HEK293T (cell line): ENCODE results near the gene BMP4.
A peak's percentile ranks its signal among the peaks of the same experiment; 100 is the strongest.

ENCODE experiments used
- CTCF ChIA-PET: fragments of 350-600 bp; formaldehyde crosslinking; extraction: SDS; loops from one replicate; lab custom pipeline; 2021; ENCODE audit warnings: antibody characterized with exemption, inconsistent platforms; lab: Yijun Ruan, JAX
- POLR2A ChIA-PET: fragments of 350-600 bp; formaldehyde crosslinking; extraction: SDS; loops from one replicate; lab custom pipeline; 2020; ENCODE audit warnings: antibody characterized with exemption, inconsistent platforms; lab: Yijun Ruan, JAX
- DNase-seq: peaks from one replicate; pipeline ENCODE4 v3.0.0; 2012; ENCODE audit warnings: mixed read lengths; ENCODE audit errors: extremely low spot score
- ARNT ChIP-seq: fragments of 450-650 bp; IDR thresholded peaks from 2 replicates; pipeline ENCODE4 v1.6.1; 2017; ENCODE audit warnings: mild to moderate bottlenecking
- BHLHE40 ChIP-seq: fragments of 450-650 bp; IDR thresholded peaks from 2 replicates; pipeline ENCODE4 v1.6.1; 2016; ENCODE audit warnings: mild to moderate bottlenecking, moderate library complexity, borderline replicate concordance
- CTBP1 ChIP-seq: fragments of 450-650 bp; IDR thresholded peaks from 2 replicates; pipeline ENCODE4 v1.6.1; 2016; ENCODE audit warnings: borderline replicate concordance
- ELF4 ChIP-seq: fragments of 450-650 bp; IDR thresholded peaks from 2 replicates; pipeline ENCODE4 v1.6.1; 2017; ENCODE audit warnings: antibody characterized with exemption
- FOXA1 ChIP-seq: fragments of 450-650 bp; IDR thresholded peaks from 2 replicates; pipeline ENCODE4 v1.6.1; 2016; ENCODE audit warnings: mild to moderate bottlenecking
- FOXK2 ChIP-seq: fragments of 450-650 bp; IDR thresholded peaks from 2 replicates; pipeline ENCODE4 v1.6.1; 2016; ENCODE audit warnings: mild to moderate bottlenecking
- FOXM1 ChIP-seq: fragments of 450-650 bp; IDR thresholded peaks from 2 replicates; pipeline ENCODE4 v1.6.1; 2017; ENCODE audit warnings: mild to moderate bottlenecking, borderline replicate concordance
- HDGF ChIP-seq: fragments of 450-650 bp; IDR thresholded peaks from 2 replicates; pipeline ENCODE4 v1.6.1; 2017; ENCODE audit warnings: antibody characterized with exemption, borderline replicate concordance
- L3MBTL2 ChIP-seq: fragments of 450-650 bp; conservative IDR thresholded peaks from 2 replicates; pipeline ENCODE4 v1.6.1; 2016; ENCODE audit warnings: mild to moderate bottlenecking
- LEF1 ChIP-seq: fragments of 450-650 bp; IDR thresholded peaks from 2 replicates; pipeline ENCODE4 v1.6.1; 2017; ENCODE audit warnings: mild to moderate bottlenecking, borderline replicate concordance
- NFRKB ChIP-seq: fragments of 450-650 bp; IDR thresholded peaks from 2 replicates; pipeline ENCODE4 v1.6.1; 2016; ENCODE audit warnings: mild to moderate bottlenecking, moderate library complexity
- PKNOX1 ChIP-seq: fragments of 450-650 bp; IDR thresholded peaks from 2 replicates; pipeline ENCODE4 v1.6.1; 2016
- SP1 ChIP-seq: fragments of 450-650 bp; IDR thresholded peaks from 2 replicates; pipeline ENCODE4 v1.6.1; 2017
- SUZ12 ChIP-seq: fragments of 450-650 bp; IDR thresholded peaks from 2 replicates; pipeline ENCODE4 v1.6.1; 2016; ENCODE audit warnings: mild to moderate bottlenecking
- TARDBP ChIP-seq: fragments of 450-650 bp; IDR thresholded peaks from 2 replicates; pipeline ENCODE4 v1.6.1; 2016
- ZNF384 ChIP-seq: fragments of 450-650 bp; IDR thresholded peaks from 2 replicates; pipeline ENCODE4 v1.6.1; 2016

BMP4 gene

GRCh38 chr14:53956427-53957201, at the start of gene BMP4:
Gene BMP4 (minus strand): TSS chr14:53956825. CDS start chr14:53952222, 4,603 bp downstream.
- POLR2A ChIA-PET = interaction anchor here (1.1 kb wide), 1 partner anchor 23 kb away, joined by 3 read pairs; no protein-coding TSS in a partner anchor
- CTCF ChIA-PET = interaction anchor here (0.6 to 1.3 kb wide), 2 partner anchors 17 to 45 kb away, joined by 3 to 5 read pairs; no protein-coding TSS in a partner anchor
- no peak for TF ChIP-seq CTBP1
- no peak for TF ChIP-seq SP1
- no peak for TF ChIP-seq BHLHE40
- TF ChIP-seq PKNOX1 = no peak
- peak; percentile 36; the same call in 1 of the 2 replicates for TF ChIP-seq L3MBTL2
- DNase-seq = peak; percentile 48

- DNase-seq = no peak
- ChIA-PET CTCF (no interaction called here), POLR2A (no interaction called here)
- no peak for TF ChIP-seq CTBP1
- no peak for TF ChIP-seq ELF4
- no peak for TF ChIP-seq ARNT
- TF ChIP-seq L3MBTL2 = no peak
- no peak for TF ChIP-seq ZNF384
- TF ChIP-seq SP1 = no peak
- TF ChIP-seq BHLHE40 = no peak
Measured at GRCh38 chr14:54003064-54003463, 46.4 kb upstream of the BMP4 start.

GRCh38 chr14:54002653-54003052, 46.0 kb upstream of the BMP4 start:
- TF ChIP-seq CTBP1 (no peak), BHLHE40 (no peak)
- POLR2A ChIA-PET = no interaction called here
- no peak for DNase-seq
- CTCF ChIA-PET = no interaction called here

- CTCF ChIA-PET = interaction anchor here (0.6 to 1.9 kb wide), 9 partner anchors 9 to 660 kb away, joined by 3 to 7 read pairs (median 4); partner anchors contain the start of gene BMP4
- POLR2A ChIA-PET = interaction anchor here (0.7 to 1.8 kb wide), 2 partner anchors 48 to 49 kb away, joined by 3 to 13 read pairs; no protein-coding TSS in a partner anchor
- TF ChIP-seq FOXM1 (no peak), FOXK2 (no peak), TARDBP (no peak), ZNF384 (no peak), HDGF (no peak), ARNT (no peak), SP1 (no peak), PKNOX1 (no peak), ELF4 (no peak), LEF1 (no peak), NFRKB (no peak), SUZ12 (no peak), FOXA1 (no peak), BHLHE40 (no peak), L3MBTL2 (no peak), CTBP1 (no peak)
- no peak for DNase-seq
Measured at GRCh38 chr14:54001189-54001878, 44.7 kb upstream of the BMP4 start.

GRCh38 chr14:54000341-54000811, 43.8 kb upstream of the BMP4 start:
- TF ChIP-seq LEF1 (no peak), FOXM1 (no peak), PKNOX1 (no peak), ZNF384 (no peak), FOXA1 (no peak), HDGF (no peak), NFRKB (no peak), ARNT (no peak), ELF4 (no peak)
- DNase-seq = no peak
- CTCF ChIA-PET = interaction anchor here (0.5 to 1.9 kb wide), 5 partner anchors 10 to 1094 kb away, joined by 3 to 7 read pairs (median 3); no protein-coding TSS in a partner anchor

GRCh38 chr14:53999061-53999488, 42.5 kb upstream of the BMP4 start:
- peak; percentile 17 for DNase-seq
- ChIA-PET POLR2A (interaction anchor here (0.6 kb wide), 1 partner anchor 546 kb away, joined by 3 read pairs; no protein-coding TSS in a partner anchor), CTCF (interaction anchor here (0.5 kb wide), 1 partner anchor 12 kb away, joined by 3 read pairs; no protein-coding TSS in a partner anchor)
- TF ChIP-seq CTBP1 = peak; percentile 41; the same call in 1 of the 2 replicates
- TF ChIP-seq FOXA1 = no peak
- no peak for TF ChIP-seq SP1
- TF ChIP-seq BHLHE40 = no peak
- no peak for TF ChIP-seq NFRKB
- no peak for TF ChIP-seq TARDBP
- no peak for TF ChIP-seq L3MBTL2
- no peak for TF ChIP-seq ZNF384
- no peak for TF ChIP-seq ELF4
- peak; percentile 85 for TF ChIP-seq PKNOX1
- no peak for TF ChIP-seq LEF1

More at GRCh38 chr14:54000341-54000811, 43.8 kb upstream of the BMP4 start:
- POLR2A ChIA-PET = interaction anchor here (1.8 kb wide), 1 partner anchor 47 kb away, joined by 13 read pairs; no protein-coding TSS in a partner anchor
